GM21367 (cell line): ENCODE measurements around the gene TENM4.

ENCODE experiments used
- ATAC-seq: cut with Tn5 transposase; IDR thresholded peaks from one replicate; pipeline ENCODE4 v1.9.1; 2021; ENCODE audit not compliant: unreplicated experiment

Gene TENM4

GRCh38 chr11:79040348-79040747 is 400.5 kb downstream of the TENM4 start:
- ATAC-seq = no peak

GRCh38 chr11:79039122-79039521 is 401.7 kb downstream of the TENM4 start:
- no peak for ATAC-seq

- ATAC-seq = no peak
Observed at GRCh38 chr11:79035881-79036280, 404.9 kb downstream of the TENM4 start.

DNA sequence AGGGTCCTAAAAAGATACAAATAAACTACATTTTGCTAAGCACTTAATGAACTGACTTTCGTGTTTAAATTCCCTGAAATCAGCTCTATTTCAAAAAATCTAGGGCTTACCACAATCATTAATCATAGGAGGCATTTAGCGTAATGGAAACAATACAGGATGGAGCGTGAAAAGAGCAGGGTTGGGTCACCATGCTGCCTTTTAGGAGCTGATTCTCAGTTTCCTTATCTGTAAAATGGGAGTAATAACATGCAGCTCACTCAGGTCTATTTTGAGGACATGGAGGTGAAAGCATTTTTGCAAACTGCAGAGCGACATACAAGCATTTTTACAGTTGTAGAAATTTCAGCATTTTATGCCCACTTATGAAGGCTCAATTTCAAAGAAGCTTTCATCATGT is 407.0 kb downstream of the TENM4 start:
- ATAC-seq = no peak

- no peak for ATAC-seq
Observed at GRCh38 chr11:79030448-79030847, 410.4 kb downstream of the TENM4 start.

DNA sequence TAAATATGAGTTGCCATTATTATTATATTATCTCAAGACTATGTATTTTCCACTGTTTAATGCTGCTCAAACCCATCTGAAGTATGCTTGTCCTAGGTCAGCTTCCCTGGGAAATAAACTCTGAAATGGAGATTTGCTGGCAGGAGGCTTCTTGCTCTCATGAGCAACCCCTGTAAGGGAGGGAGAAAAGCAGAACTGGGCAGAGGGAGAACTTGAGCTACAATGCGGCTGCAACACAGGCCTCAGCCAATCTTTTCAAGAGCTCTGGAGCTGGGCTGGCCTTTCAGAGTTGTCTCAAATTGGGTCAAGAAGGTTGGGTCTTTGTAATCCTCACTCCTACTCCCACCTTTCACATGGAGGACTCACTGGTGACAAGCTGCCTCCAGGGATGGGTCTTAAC is 412.6 kb downstream of the TENM4 start:
- no peak for ATAC-seq

DNA sequence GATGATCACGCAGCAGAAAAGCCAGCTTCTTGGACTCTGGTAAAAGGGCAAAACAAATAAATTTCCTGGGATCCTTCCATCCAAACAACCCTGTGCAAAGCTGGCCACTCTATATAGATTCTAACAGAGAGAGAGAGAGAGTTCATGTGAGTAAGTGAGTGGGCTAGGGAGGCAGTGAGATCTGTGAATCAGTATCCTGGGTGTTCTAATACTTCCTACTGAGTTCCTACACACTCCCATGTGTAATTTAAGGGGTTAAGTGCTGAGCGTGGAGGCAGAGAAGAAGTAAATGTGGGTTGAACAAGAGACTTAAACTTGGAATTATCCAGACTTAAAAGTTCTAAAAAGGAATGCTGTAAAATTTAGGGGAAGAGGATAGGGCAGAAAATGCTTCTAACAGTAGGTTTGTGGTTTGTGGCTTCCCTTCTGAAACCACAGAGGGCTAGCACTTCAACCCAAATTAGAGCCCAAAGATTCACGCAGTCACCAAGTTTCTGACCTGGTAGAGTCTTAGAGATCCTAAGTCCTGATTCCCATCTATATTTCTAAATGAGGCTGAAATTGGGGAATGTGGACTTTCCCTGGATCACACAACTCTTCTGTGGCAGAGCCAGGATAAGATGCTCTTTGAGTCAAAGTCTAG is 413.9 kb downstream of the TENM4 start:
- no peak for ATAC-seq

DNA sequence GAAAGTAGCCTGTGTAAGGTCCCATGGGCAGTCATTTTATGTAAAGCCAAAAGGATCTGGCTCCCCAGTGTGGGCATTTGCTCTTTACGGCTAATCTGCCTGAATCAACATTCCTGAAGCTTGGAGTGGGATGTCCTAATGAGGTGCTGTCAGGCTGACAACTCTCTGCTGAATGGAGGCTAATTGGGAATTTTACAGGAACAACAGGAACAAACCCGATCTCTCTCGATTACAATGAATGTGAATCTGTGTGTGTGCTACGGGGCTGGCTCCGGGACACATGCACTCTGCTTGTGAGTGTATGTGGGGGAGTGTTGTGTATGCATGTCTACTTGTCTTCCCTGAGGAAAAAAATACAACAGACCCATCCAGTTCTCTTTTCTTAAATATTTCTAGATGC is 415.2 kb downstream of the TENM4 start:
- no peak for ATAC-seq

DNA sequence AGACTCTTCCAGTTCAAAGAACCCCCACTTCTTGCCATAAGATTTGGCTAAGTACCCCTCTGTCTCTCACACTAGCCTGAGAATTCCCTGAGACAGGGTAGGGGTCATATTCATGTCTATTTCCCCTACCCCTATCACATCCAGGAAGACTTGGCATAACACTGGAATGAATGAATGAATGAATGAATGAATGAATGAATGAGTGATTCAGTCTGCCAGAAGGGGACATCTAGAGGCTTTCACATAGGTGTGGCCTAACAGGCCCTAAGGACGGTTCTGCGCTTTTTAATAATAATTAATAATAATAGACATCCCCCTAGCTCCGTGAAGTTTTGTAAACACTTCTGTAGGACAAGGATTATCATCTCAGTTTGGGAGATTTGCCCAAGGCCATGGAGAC is 415.7 kb downstream of the TENM4 start:
- ATAC-seq = no peak

DNA sequence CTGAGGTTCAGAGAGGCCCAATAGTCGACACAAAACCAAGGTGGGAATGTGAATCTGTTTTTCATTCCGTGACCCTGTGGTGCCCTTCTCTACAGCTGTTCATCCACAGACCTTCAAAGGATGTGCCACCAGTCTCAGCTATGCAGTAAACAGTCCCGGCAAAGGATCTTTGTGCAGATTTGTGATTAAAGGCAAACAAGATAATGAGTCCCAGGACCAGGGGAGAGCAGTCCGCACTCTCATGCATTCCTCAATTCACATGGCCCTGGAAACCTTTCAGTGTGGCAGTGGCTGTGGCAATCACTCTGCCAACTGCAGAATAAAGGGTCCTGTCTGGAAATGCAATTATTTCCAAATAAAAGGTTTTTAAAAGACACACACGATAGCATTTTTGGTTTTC is 418.6 kb downstream of the TENM4 start:
- no peak for ATAC-seq

DNA sequence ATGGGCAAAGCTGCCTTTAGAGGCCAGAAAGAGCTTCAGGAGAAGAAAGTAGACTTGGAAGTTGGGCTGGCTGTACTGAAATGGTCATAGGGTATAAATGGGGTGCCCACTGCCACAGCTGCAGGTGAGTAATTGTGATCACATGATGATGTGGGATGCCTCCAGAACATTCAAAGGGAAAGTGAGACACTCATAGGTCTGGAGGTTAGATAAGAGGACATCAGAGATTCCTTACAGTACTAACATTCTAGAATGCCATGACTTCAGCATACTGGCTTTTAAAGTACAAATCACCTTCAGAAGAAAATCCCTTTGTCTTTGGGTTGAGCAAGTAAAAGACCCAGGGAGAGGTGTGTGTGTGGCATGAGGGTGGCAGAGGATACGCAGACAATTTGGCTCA is 419.2 kb downstream of the TENM4 start:
- no peak for ATAC-seq

GRCh38 chr11:79019975-79020374 is 420.9 kb downstream of the TENM4 start:
- no peak for ATAC-seq

DNA sequence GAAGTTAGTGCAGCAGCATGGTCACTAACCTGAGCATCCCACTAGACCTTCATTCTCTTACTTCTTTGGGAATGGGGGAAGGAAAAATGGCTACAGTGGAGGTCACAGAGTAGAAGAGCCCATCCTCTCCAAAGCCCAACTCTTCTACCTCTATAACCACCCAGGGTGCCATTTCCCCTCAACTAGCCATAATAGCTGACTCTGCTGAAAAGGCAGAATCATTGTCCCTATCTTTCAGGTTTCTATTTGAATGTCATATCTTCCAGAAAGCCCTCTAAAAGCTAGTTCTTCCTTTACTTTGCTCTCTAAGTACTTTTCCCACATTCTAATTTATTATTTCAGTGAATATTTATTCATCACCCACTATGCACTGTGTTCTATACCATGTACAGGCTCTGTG is 421.6 kb downstream of the TENM4 start:
- ATAC-seq = no peak

DNA sequence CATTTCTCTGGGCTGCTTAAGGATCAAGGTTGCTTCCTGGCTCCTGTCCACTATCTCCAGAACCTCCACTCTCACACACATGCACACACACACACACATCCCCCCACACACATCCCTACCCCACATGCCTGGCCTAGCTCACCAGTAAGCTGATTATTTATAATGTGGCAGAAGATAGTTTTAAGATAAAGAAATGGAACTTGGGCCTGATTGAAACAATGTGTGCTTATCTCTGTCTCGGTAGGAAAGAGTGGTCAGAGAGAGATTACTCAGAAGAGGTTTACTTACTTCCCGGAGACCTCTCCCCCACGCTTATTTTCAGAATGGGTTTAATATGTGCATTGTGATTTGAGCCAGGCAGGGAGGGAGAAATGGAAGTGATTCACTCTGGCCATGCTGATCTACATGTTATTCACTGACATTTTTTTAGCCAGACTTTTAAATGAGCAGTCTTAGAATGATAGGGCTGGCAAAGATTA is 422.4 kb downstream of the TENM4 start:
- no peak for ATAC-seq

DNA sequence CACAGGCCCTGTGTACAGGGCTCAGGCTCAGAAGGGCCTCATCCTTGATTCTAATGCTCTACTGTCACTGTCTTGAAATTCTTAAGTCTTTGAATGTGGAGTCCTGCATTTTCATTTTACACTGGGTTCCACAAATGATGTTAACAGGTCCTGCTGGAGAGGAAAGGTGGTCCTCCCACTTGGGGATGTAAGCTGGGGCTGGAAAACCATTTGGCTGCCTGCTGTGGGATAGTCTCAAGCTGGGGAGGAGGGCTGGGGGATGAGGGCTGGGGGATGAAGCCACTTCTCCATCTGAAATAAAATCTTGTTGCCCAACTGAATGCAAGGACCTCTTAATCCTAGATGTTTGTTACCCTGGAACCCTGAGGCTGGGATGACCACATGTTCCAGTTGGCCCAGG is 423.0 kb downstream of the TENM4 start:
- no peak for ATAC-seq

DNA sequence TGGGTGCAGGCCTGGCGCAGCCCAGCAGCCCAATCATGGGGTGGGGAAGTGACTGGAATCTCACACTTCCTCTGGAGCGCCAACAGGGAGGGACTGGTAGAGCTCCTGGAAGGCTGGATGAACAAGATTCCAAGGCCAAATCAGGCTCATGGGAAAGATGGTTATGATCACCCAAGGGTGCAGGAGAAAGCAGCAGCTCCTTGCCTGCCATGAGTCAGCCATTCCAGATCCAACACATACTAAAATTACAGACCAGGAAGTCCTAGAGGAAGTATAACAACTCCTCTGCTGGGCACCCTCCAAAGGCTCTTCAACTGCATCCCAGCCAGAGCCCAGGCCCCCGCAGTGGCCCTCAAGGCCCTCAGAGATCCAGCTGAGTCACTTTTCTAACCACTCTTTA is 427.3 kb downstream of the TENM4 start:
- no peak for ATAC-seq

DNA sequence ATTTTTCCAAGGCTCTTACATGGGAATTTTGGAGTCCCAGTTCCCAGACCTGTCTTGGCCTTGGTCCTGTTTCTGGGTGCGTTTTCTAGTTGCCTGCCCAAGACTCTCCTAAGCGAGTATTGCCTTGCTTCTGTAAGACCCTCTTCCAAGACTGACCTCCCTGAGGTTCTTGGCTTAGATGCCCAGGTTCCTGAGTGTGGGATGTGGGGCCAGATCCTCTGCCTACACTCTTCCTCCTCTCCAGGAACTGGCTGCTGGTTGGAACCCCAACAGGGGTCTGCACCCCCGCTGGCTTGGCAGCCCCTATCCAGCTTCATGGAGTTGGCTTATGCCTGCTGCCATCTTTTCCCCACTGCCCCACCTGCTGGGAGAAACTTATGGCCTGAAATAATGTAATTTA is 429.5 kb downstream of the TENM4 start:
- no peak for ATAC-seq

- no peak for ATAC-seq
Observed at GRCh38 chr11:79007771-79008402, 432.9 kb downstream of the TENM4 start.

DNA sequence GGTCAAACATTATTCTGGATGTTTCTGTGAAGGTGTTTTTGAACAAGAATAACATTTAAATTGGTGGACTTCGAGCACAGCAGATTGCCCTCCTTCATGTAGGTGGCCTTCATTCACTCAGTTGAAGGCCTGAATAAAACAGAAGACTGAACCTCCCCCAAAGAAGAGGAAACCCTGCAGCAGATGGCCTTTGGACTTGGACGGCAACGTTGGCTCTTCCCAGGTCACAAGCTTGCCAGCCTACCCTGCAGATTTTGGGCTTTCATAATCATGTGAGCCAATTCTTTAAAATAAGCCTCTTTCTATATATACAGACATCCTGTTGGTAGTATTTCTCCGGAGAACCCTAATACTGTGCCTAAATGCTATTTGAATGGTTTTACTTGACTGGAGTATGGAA is 434.0 kb downstream of the TENM4 start:
- no peak for ATAC-seq

DNA sequence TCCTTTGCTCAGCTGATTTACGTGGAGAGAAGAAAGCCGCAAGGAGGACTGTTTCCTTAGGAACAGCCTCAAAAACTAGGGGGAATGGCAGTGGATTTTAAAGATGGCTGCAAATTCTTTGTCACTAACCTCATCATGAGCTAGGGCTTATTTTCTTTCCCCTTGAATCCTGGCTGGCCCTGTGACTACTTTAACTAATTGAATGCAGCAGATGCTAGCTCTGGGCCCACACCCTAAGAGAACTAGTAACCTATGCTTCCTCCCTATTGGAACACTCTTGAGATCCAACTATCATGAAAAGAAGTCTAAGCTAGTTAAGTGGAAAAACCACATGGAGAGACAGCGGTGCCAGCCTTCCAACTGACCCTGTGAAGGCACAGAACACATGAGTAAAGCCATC is 444.8 kb downstream of the TENM4 start:
- ATAC-seq = no peak

- ATAC-seq = no peak
Observed at GRCh38 chr11:78995171-78995570, 445.7 kb downstream of the TENM4 start.

DNA sequence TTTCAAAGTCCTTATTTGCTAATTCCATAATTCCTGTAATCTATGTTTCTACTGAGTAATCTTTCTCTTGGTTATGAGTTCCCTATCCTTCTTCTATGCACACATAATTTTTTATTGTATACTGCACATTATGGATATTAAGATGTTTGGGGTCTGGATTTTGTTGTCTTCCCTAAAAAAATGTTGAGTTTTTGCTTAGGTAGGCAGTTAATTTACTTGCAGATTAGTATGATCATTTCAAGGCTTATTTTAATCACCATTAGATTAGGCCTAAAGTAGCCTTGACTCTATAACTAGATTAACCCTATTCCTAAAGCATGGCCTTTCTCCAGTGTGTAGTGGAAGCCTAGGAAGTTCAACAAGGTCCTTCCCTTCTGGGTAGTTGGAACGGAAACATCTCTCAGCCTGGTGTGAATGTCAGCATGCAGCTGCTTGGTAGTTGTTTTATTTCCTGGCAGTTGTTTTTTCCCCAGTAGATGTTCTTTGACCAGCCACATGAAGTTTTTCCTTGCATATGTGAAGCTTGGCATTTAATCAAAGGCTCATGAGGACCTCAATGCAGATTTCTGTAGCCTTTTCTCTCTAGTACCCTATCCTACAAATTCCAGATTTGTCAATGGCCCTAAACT is 446.9 kb downstream of the TENM4 start:
- ATAC-seq = no peak

GRCh38 chr11:78991681-78992080 is 449.1 kb downstream of the TENM4 start:
- no peak for ATAC-seq
